IMR-90 (cell line): ENCODE data around the gene TRDMT1. TPM values are rescaled to one million over a fixed set of nuclear protein-coding genes. Genes with fewer than 3 reads are reported as not detected.

Source experiments
- ATAC-seq: fragments of 200-7000 bp; cut with Tn5 transposase; 2 replicates; pipeline ENCODE4 v1.9.1; 2020; ENCODE audit warnings: low read depth, mild to moderate bottlenecking, moderate library complexity
- BruUV-seq: library from RNA; stranded (reverse); fragments of 400-500 nt; replicated peaks from 2 replicates; lab custom pipeline; 2021; lab: Mats Ljungman, UMichigan
- CTCF ChIA-PET: fragments of 300-600 bp; formaldehyde crosslinking; extraction: SDS; loops from one replicate; lab custom pipeline; 2021; ENCODE audit warnings: antibody characterized with exemption; lab: Yijun Ruan, JAX
- POLR2A ChIA-PET: fragments of 300-600 bp; sonication (Branson Sonifier 250); formaldehyde crosslinking; loops from one replicate; lab custom pipeline; 2022; ENCODE audit warnings: antibody characterized with exemption; ENCODE audit not compliant: unreplicated experiment; lab: Charles Lee
- DNase-seq: peaks from one replicate; pipeline ENCODE4 v3.0.0; 2013
- H2AFZ ChIP-seq: replicated peaks from 2 replicates; pipeline ENCODE3; 2013; ENCODE audit warnings: low read length, mild to moderate bottlenecking; ENCODE audit not compliant: poor library complexity
- H2AK5ac ChIP-seq: 2 replicates; pipeline ENCODE4 v1.6.1; 2013; ENCODE audit warnings: low read depth, low read length, inconsistent platforms
- H2AK9ac ChIP-seq: replicated peaks from 2 replicates; pipeline ENCODE3; 2013; ENCODE audit warnings: mild to moderate bottlenecking, low read depth, low read length, moderate library complexity; ENCODE audit not compliant: poor library complexity
- H2BK120ac ChIP-seq: 2 replicates; pipeline ENCODE4 v1.6.1; 2013; ENCODE audit warnings: low read depth, low read length, inconsistent platforms
- H2BK15ac ChIP-seq: 3 replicates; pipeline ENCODE4 v1.6.1; 2013; ENCODE audit warnings: low read depth, low read length, inconsistent platforms
- H2BK20ac ChIP-seq: 2 replicates; pipeline ENCODE4 v1.6.1; 2013; ENCODE audit warnings: low read depth, mild to moderate bottlenecking, inconsistent platforms, low read length, moderate library complexity
- H2BK5ac ChIP-seq: 2 replicates; pipeline ENCODE4 v1.6.1; 2013; ENCODE audit warnings: mild to moderate bottlenecking, low read depth, low read length, inconsistent platforms; ENCODE audit not compliant: poor library complexity, severe bottlenecking
- H3K14ac ChIP-seq: replicated peaks from 2 replicates; pipeline ENCODE4 v1.6.1; 2013; ENCODE audit warnings: low read depth, low read length, inconsistent platforms
- H3K18ac ChIP-seq: 2 replicates; pipeline ENCODE4 v1.6.1; 2013; ENCODE audit warnings: low read depth, low read length, control low read depth
- H3K23ac ChIP-seq: 2 replicates; pipeline ENCODE4 v1.6.1; 2013; ENCODE audit warnings: low read depth, low read length, inconsistent platforms
- H3K27ac ChIP-seq: 2 replicates; pipeline ENCODE4 v1.5.1; 2013; ENCODE audit warnings: mild to moderate bottlenecking, control low read depth, low read length; ENCODE audit not compliant: insufficient read depth
- H3K27me3 ChIP-seq: 2 replicates; pipeline ENCODE4 v1.6.1; 2013; ENCODE audit warnings: low read length; ENCODE audit not compliant: control insufficient read depth, insufficient read depth
- H3K36me3 ChIP-seq: 2 replicates; pipeline ENCODE4 v1.6.1; 2013; ENCODE audit warnings: low read length, mixed read lengths; ENCODE audit not compliant: control insufficient read depth, insufficient read depth
- H3K4ac ChIP-seq: 2 replicates; pipeline ENCODE4 v1.6.1; 2013; ENCODE audit warnings: low read depth, low read length, inconsistent platforms
- H3K4me1 ChIP-seq: 2 replicates; pipeline ENCODE4 v1.6.1; 2013; ENCODE audit warnings: low read length, mixed read lengths; ENCODE audit not compliant: control insufficient read depth, insufficient read depth
- H3K4me2 ChIP-seq: 2 replicates; pipeline ENCODE4 v1.6.1; 2013; ENCODE audit warnings: low read depth, mild to moderate bottlenecking, control low read depth, low read length, moderate library complexity
- H3K4me3 ChIP-seq: 2 replicates; pipeline ENCODE4 v1.5.1; 2013; ENCODE audit warnings: low read depth, mild to moderate bottlenecking, control low read depth, low read length, moderate library complexity; ENCODE audit not compliant: insufficient read depth
- H3K56ac ChIP-seq: 2 replicates; pipeline ENCODE4 v1.6.1; 2013; ENCODE audit warnings: low read length, inconsistent platforms; ENCODE audit not compliant: insufficient read depth; ENCODE audit errors: extremely low read depth
- H3K79me1 ChIP-seq, 2 experiments: 2 replicates each; pipeline ENCODE4 v1.6.1; 2013; ENCODE audit warnings: low read length in 2 of 2, inconsistent platforms in 1 of 2, low read depth in 1 of 2
- H3K9ac ChIP-seq: 2 replicates; pipeline ENCODE4 v1.6.1; 2013; ENCODE audit warnings: low read depth, low read length, control low read depth
- H3K9me1 ChIP-seq: 2 replicates; pipeline ENCODE4 v1.6.1; 2013; ENCODE audit warnings: low read length, inconsistent platforms; ENCODE audit not compliant: insufficient read depth
- H3K9me3 ChIP-seq: 2 replicates; pipeline ENCODE4 v1.6.1; 2013; ENCODE audit warnings: low read length; ENCODE audit not compliant: control insufficient read depth, insufficient read depth
- H4K20me1 ChIP-seq: 2 replicates; pipeline ENCODE4 v1.6.1; 2013; ENCODE audit warnings: low read length, inconsistent platforms; ENCODE audit not compliant: insufficient read depth
- H4K5ac ChIP-seq: 2 replicates; pipeline ENCODE4 v1.6.1; 2013; ENCODE audit warnings: mild to moderate bottlenecking, low read depth, low read length, control low read depth
- H4K8ac ChIP-seq, 2 experiments: 2 replicates each; pipeline ENCODE4 v1.6.1; 2013; ENCODE audit warnings: low read depth in 2 of 2, low read length in 2 of 2, control low read depth in 1 of 2, inconsistent platforms in 1 of 2
- H4K91ac ChIP-seq: 2 replicates; pipeline ENCODE4 v1.6.1; 2013; ENCODE audit warnings: low read depth, low read length, inconsistent platforms; ENCODE audit not compliant: insufficient read depth
- CEBPB ChIP-seq: IDR thresholded peaks from 2 replicates; pipeline ENCODE4 v1.6.1; 2012; ENCODE audit warnings: low read depth, low read length, improper control_type of control experiment
- CHD1 ChIP-seq: IDR thresholded peaks from 2 replicates; pipeline ENCODE4 v1.6.1; 2012; ENCODE audit warnings: low read depth, low read length, improper control_type of control experiment
- WGBS, 2 experiments: methylation state at CpG; one replicate each; pipeline versions ENCODE4 v1.1.5 to v1.1.7; 2013; ENCODE audit warnings: missing lambda C conversion rate in 2 of 2; ENCODE audit not compliant: insufficient read length in 1 of 2; ENCODE audit errors: extremely low coverage in 2 of 2; 5-methylcytosine and 5-hydroxymethylcytosine counted together
- dilution Hi-C: fragments of 300-500 bp; cut with HindIII; formaldehyde crosslinking; loops from one replicate; pipeline ENCODE4 v1.14.3; 2018; ENCODE audit warnings: low sequenced_read_pairs; ENCODE audit not compliant: unreplicated experiment
- in situ Hi-C: fragments of 300-500 bp; cut with MboI; formaldehyde crosslinking; loops from 3 replicates; pipeline ENCODE4 v1.14.3; 2019; ENCODE audit warnings: low sequenced_read_pairs, inconsistent platforms, mixed read lengths
- intact Hi-C: fragments of 100-400 bp; cut with micrococcal nuclease; formaldehyde crosslinking; loops from 2 replicates; pipeline ENCODE4 v1.10.0; 2022
- microRNA-seq, 2 experiments: library from miRNA; stranded (forward) in 1 of 2; unstranded in 1 of 2; fragments of 10-50 nt in 1 of 2; fragments of <30 nt in 1 of 2; gene quantifications in 1 of 2; microRNA quantifications in 1 of 2; one replicate each; pipeline versions ENCODE3 to v1.1.0; 2013 to 2020; ENCODE audit not compliant: insufficient read depth in 1 of 2, insufficient read length in 1 of 2, unreplicated experiment in 1 of 2
- polyA plus RNA-seq, 3 experiments: library from polyadenylated mRNA; depleted of rRNA; stranded (reverse); fragments of >200 nt; gene quantifications; 2 replicates each; pipeline ENCODE4 v1.2.3, GENCODE V29; 2012; ENCODE audit warnings: low replicate concordance in 1 of 3
- small RNA-seq, 5 experiments: library from RNA; depleted of rRNA; stranded (forward); fragments of <200 nt; gene quantifications; one replicate each; pipeline ENCODE3, GENCODE V24; 2012
- total RNA-seq: library from RNA; depleted of rRNA; stranded (reverse); fragments of >200 nt; gene quantifications from 2 replicates; pipeline ENCODE4 v1.2.3, GENCODE V29; 2012; rRNA removed
- TF ChIP-seq, protein P1 (sequence below): conservative IDR thresholded peaks from 2 replicates; pipeline ENCODE4 v1.5.1; 2012; ENCODE audit warnings: mild to moderate bottlenecking, low read depth, low read length, improper control_type of control experiment

The TRDMT1 gene
- total and polyA plus RNA-seq, 2 of the 4 experiments (the other 2 are of a cell fraction) = 2.1 to 4.7 TPM

DNA sequence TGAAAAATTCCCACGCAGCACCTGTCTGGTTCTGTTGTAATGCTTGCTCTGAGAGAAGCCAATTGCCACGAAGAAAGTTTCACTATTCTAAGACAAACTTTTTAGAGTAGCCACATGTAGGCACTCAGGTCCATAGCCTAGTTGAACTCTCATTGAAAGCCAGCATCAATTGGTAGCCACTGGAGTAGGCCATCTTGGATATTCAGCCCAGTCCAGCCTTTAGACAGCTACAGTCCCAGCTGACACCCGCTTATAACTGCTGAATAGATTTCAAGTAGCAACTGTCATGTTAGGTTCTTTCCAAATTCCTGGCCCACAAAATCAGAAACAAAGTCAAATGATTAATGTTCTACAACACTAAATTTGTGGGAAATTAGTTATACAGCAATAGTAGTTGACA is 103.5 kb downstream of the TRDMT1 start:
- ChIA-PET CTCF (no interaction called here), POLR2A (no interaction called here)
- no peak overlapping the region for H3K4ac ChIP-seq
- H2BK20ac ChIP-seq = no peak overlapping the region
- H3K4me3 ChIP-seq = no peak overlapping the region
- no TSS peak for BruUV-seq
- H3K27me3 ChIP-seq = no peaks in the 10 kb centered on the region
- H2BK15ac ChIP-seq = no peak overlapping the region
- no peaks in the 10 kb centered on the region for H3K9me3 ChIP-seq
- no peaks in the 10 kb centered on the region for H3K79me1 ChIP-seq
- no peak overlapping the region for H3K56ac ChIP-seq
- intact Hi-C loops (no loop called here), dilution Hi-C loops (no loop called here), in situ Hi-C loops (no loop called here)
- H3K23ac ChIP-seq = no peak overlapping the region
- H3K4me1 ChIP-seq = no peaks in the 10 kb centered on the region
- ATAC-seq (no peak), DNase-seq (no peak)
- H3K14ac ChIP-seq = no peak overlapping the region
- no peaks in the 10 kb centered on the region for H3K36me3 ChIP-seq
- H2BK120ac ChIP-seq = no peak overlapping the region
- H3K9me1 ChIP-seq = no peaks in the 10 kb centered on the region; the same call in 1 of the 2 replicates
- no peak overlapping the region for H2AFZ ChIP-seq
- no peak overlapping the region for H2AK9ac ChIP-seq
- no CpG with 5 or more reads among the region's 3 CpGs for WGBS, 2 experiments
- H3K27ac ChIP-seq = no peak overlapping the region
- H4K5ac ChIP-seq = no peak overlapping the region
- H4K8ac ChIP-seq = no peak overlapping the region
- TF ChIP-seq, protein P1, sequence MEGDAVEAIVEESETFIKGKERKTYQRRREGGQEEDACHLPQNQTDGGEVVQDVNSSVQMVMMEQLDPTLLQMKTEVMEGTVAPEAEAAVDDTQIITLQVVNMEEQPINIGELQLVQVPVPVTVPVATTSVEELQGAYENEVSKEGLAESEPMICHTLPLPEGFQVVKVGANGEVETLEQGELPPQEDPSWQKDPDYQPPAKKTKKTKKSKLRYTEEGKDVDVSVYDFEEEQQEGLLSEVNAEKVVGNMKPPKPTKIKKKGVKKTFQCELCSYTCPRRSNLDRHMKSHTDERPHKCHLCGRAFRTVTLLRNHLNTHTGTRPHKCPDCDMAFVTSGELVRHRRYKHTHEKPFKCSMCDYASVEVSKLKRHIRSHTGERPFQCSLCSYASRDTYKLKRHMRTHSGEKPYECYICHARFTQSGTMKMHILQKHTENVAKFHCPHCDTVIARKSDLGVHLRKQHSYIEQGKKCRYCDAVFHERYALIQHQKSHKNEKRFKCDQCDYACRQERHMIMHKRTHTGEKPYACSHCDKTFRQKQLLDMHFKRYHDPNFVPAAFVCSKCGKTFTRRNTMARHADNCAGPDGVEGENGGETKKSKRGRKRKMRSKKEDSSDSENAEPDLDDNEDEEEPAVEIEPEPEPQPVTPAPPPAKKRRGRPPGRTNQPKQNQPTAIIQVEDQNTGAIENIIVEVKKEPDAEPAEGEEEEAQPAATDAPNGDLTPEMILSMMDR = no peak
- no peak for TF ChIP-seq CEBPB
- no peak for TF ChIP-seq CHD1
- H4K20me1 ChIP-seq = no peaks in the 10 kb centered on the region
- H4K91ac ChIP-seq = no peak overlapping the region
- H2AK5ac ChIP-seq = no peak overlapping the region
- no peak overlapping the region for H3K18ac ChIP-seq
- H3K9ac ChIP-seq = no peak overlapping the region
- no peak overlapping the region for H2BK5ac ChIP-seq
- no peak overlapping the region for H3K4me2 ChIP-seq

Small RNA genes lying within 50 kb of the gene (microRNA-seq; reads per million reads assigned to microRNA genes)
- gene AC067747.1 (ENCODE audit: insufficient read depth, insufficient read length) = not detected

Small RNA genes lying within 50 kb of the gene (small RNA-seq; reads per million reads assigned to genes)
- 0 reads per million in 5 experiments for gene AC067747.1

Other genes starting within 250 kb of the TRDMT1 start
- 0.54 and 0.83 TPM in 2 replicates for gene CUBN, start 71.9 kb downstream of the TRDMT1 start, total RNA-seq
- gene CUBN, start 71.9 kb downstream of the TRDMT1 start, polyA plus RNA-seq (2012; rRNA removed) = 0.10 and 0.19 TPM in 2 replicates
- 6,409 and 6,735 TPM in 2 replicates for gene VIM, start 26.6 kb upstream of the TRDMT1 start, total RNA-seq
- gene VIM, start 26.6 kb upstream of the TRDMT1 start, polyA plus RNA-seq (2012; rRNA removed) = 4,502 and 5,313 TPM in 2 replicates